ENCODE measurements around the gene BACH2.

DNA sequence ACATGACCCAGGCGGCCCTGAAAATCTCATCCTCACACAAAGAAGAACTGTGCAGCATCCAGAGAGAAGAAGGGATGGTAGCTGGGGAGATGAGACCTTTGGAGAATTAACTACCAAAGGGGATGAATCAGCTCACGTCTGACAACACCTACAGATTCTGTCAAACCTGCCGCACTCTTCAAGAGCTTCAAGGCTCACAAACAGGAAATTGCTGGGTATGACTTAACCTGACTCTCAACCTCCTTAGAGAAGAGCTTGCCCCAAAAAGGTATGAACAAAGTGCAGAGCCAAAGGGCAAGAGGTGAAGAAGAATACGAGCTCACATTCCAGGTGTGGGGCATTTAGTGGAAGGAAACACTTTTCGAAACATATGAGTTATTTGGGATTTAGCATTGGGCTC is 139.8 kb downstream of the BACH2 start:
- TF ChIP-seq POLR2A (IDR thresholded peaks at IDR 0.05) (no peak), POLR2AphosphoS5 (IDR thresholded peaks at IDR 0.05) (no peak), EP300 (IDR thresholded peaks at IDR 0.05) (no peak)
- TF ChIP-seq, protein P1, sequence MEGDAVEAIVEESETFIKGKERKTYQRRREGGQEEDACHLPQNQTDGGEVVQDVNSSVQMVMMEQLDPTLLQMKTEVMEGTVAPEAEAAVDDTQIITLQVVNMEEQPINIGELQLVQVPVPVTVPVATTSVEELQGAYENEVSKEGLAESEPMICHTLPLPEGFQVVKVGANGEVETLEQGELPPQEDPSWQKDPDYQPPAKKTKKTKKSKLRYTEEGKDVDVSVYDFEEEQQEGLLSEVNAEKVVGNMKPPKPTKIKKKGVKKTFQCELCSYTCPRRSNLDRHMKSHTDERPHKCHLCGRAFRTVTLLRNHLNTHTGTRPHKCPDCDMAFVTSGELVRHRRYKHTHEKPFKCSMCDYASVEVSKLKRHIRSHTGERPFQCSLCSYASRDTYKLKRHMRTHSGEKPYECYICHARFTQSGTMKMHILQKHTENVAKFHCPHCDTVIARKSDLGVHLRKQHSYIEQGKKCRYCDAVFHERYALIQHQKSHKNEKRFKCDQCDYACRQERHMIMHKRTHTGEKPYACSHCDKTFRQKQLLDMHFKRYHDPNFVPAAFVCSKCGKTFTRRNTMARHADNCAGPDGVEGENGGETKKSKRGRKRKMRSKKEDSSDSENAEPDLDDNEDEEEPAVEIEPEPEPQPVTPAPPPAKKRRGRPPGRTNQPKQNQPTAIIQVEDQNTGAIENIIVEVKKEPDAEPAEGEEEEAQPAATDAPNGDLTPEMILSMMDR (IDR thresholded peaks at IDR 0.05): no peak

Data from stomach (tissue), 4 donors.